ENCODE results near the gene PCDHA2. TPM values are rescaled to one million over a fixed set of nuclear protein-coding genes. Genes with fewer than 3 reads are reported as not detected.
"Not testable (repeated sequence)": the region's sequence is repeated elsewhere in the genome, so short reads cannot be mapped to it uniquely, and the experiment has no call there.

Gene PCDHA2
- not detected for total RNA-seq
- polyA plus RNA-seq: not detected

DNA sequence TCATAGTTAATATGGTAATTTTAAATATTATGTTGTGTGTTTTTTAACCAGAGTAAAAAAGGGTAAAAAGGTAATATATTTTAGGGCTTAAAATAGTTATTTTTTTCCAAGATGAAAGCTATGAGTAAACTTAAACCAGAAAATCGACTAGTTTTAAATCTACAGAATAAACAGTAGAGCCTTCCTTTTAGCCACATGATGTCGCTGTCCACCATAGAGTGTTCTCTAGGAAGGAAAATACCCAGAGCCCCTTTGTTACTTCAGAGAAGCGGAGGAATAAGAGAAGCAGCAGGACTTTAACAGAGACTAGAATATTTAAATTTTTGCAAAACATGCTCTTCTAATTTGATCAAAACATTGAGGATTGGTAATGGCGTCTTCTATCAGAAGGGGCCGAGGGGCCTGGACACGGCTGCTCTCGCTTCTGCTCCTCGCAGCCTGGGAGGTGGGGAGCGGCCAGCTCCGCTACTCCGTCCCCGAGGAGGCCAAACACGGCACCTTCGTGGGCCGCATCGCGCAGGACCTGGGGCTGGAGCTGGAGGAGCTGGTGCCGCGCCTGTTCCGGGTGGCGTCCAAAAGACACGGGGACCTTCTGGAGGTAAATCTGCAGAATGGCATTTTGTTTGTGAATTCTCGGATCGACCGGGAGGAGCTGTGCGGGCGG lies at the start of gene PCDHA2:
TSS of gene PCDHA2 (plus strand) at position 258 of the 664 bp plus-strand sequence.
- Mint-ChIP-seq H3K9me3 (peaks cover 2 to 48% (median 11%) of the 10 kb centered on the region in 7 donors), H3K36me3 (no peaks in the 10 kb centered on the region), H3K27ac (no peak within 1 kb of the TSS), H3K4me1 (no peaks in the 10 kb centered on the region), H3K4me3 (no peak within 1 kb of the TSS), H3K27me3 (peaks cover 7% of the 10 kb centered on the region)
- H3K4me1 ChIP-seq (ENCODE audit: control insufficient read depth, insufficient read depth, low read length, poor library complexity, severe bottlenecking): no peaks in the 10 kb centered on the region
- H3K9me3 ChIP-seq (ENCODE audit: control insufficient read depth in 2 of 2, low read length in 2 of 2): peaks cover 34 to 50% of the 10 kb centered on the region in 2 experiments
- H3K27me3 ChIP-seq (ENCODE audit: control insufficient read depth, insufficient read depth, low read length): peaks cover 2% of the 10 kb centered on the region
- no peak for ATAC-seq (ENCODE audit: low read depth in 2 of 2)
- no peak for DNase-seq
- H3K27ac ChIP-seq (ENCODE audit: insufficient read depth, low read length, poor library complexity, severe bottlenecking): no peak within 1 kb of the TSS
- H3K4me3 ChIP-seq (ENCODE audit: low read depth, low read length): no peak within 1 kb of the TSS
- H3K36me3 ChIP-seq (ENCODE audit: control insufficient read depth, insufficient read depth, low read length): no peaks in the 10 kb centered on the region

DNA sequence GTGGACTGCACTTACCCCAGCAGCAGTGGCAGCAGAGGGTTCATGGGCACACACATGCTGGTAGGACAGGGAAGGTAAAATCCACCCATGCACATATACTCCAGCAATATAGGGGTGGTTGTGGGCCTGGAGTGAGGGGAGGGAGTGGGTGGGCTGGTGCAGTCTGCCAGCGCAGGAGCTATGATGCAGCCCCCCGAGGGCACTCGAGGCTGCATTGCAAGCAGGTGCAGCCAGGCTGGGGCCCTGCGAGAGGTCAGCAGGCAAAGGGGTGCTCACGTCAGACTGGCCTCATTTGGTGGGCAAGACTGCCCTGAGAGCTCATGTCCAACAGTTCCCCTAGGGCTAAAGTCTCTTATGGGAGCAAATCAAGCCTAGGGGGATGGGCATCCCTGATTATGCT lies 41.1 kb upstream of the PCDHA2 start:
- H3K36me3 Mint-ChIP-seq: peaks cover 6% of the 10 kb centered on the region
- H3K4me3 Mint-ChIP-seq: no peak overlapping the region
- Histone ChIP-seq H3K36me3 (ENCODE audit: control insufficient read depth, insufficient read depth, low read length) (no peaks in the 10 kb centered on the region), H3K9me3 (ENCODE audit: control insufficient read depth in 2 of 2, low read length in 2 of 2) (peaks cover 34 to 68% of the 10 kb centered on the region in 2 experiments), H3K27ac (ENCODE audit: insufficient read depth, low read length, poor library complexity, severe bottlenecking) (no peak overlapping the region), H3K4me1 (ENCODE audit: control insufficient read depth, insufficient read depth, low read length, poor library complexity, severe bottlenecking) (no peaks in the 10 kb centered on the region), H3K4me3 (ENCODE audit: low read depth, low read length) (no peak overlapping the region), H3K27me3 (ENCODE audit: control insufficient read depth, insufficient read depth, low read length) (no peaks in the 10 kb centered on the region)
- ATAC-seq (ENCODE audit: low read depth in 2 of 2) (no peak), DNase-seq (no peak)
- H3K27me3 Mint-ChIP-seq: peaks cover 6% of the 10 kb centered on the region
- no peak overlapping the region for H3K27ac Mint-ChIP-seq
- peaks cover 0 to 3% (median 0%) of the 10 kb centered on the region in 4 donors for H3K4me1 Mint-ChIP-seq
- peaks cover 13 to 84% (median 25%) of the 10 kb centered on the region in 7 donors for H3K9me3 Mint-ChIP-seq

DNA sequence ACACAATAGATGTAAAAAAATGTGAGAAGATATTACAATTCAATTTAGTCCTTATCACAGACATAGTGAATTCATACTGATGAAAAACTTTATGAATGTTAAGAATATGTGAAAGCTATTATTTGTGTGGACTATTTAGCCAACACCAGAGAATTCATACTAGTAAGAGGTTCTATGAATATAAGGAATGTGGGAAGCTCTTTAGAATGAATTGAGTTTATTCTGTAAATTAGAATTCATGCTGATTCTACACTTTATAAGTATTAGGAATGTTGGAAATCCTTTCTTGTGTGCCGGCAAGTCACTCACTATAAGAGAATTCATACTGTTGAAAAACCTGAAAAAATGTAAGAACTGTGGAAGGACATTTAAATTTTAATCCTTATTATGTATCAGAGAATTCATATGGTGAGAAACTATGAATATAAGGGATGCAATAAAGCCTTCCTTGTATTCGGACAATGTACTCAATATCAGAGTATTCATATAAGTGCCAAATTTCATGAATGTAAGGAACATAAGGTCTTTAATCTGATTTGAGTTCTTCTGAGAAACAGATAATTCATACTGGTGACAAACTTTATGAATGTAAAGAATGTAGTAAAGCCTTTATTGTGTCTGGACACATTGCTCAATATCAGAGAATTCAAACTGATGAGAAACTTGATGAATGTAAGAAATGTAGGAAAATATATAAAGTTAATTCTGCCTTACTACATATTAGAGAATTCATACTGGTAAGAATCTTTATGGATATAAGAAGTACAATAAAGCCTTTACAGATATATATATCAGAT lies 30.3 kb upstream of the PCDHA2 start:
- Histone ChIP-seq H3K36me3 (ENCODE audit: control insufficient read depth, insufficient read depth, low read length) (no peaks in the 10 kb centered on the region), H3K4me3 (ENCODE audit: low read depth, low read length) (no peak overlapping the region), H3K27me3 (ENCODE audit: control insufficient read depth, insufficient read depth, low read length) (no peaks in the 10 kb centered on the region), H3K9me3 (ENCODE audit: control insufficient read depth in 2 of 2, low read length in 2 of 2) (peaks cover 76 to 86% of the 10 kb centered on the region in 2 experiments), H3K4me1 (ENCODE audit: control insufficient read depth, insufficient read depth, low read length, poor library complexity, severe bottlenecking) (no peaks in the 10 kb centered on the region), H3K27ac (ENCODE audit: insufficient read depth, low read length, poor library complexity, severe bottlenecking) (no peak overlapping the region)
- Mint-ChIP-seq H3K27me3 (no peaks in the 10 kb centered on the region), H3K4me1 (no peaks in the 10 kb centered on the region), H3K36me3 (no peaks in the 10 kb centered on the region), H3K9me3 (peaks cover 4 to 71% (median 24%) of the 10 kb centered on the region in 7 donors), H3K27ac (no peak overlapping the region), H3K4me3 (no peak overlapping the region)
- DNase-seq (no peak), ATAC-seq (ENCODE audit: low read depth in 2 of 2) (no peak)

DNA sequence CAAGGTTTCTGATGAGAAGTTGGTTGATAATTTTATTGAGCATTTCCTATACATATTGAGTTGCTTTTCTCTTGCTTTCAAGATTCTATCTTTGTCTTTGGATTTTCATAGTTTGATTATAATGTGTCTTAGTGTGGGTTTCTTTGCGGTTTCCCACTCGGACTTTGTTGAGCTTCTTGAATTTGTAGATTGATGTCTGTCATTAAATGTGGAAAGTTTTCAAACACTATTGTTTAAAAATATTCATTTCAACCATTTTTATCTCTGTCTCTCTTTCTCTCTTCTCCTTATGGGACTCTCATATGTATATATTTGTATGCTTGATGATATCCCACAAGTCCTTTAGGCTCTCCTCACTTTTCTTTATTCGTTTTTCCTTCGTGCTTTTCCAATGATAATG lies 27.2 kb upstream of the PCDHA2 start:
- no peaks in the 10 kb centered on the region for H3K27me3 ChIP-seq (ENCODE audit: control insufficient read depth, insufficient read depth, low read length)
- no peak overlapping the region for H3K27ac Mint-ChIP-seq
- no peaks in the 10 kb centered on the region for H3K36me3 Mint-ChIP-seq
- no peaks in the 10 kb centered on the region for H3K36me3 ChIP-seq (ENCODE audit: control insufficient read depth, insufficient read depth, low read length)
- H3K4me3 ChIP-seq (ENCODE audit: low read depth, low read length): no peak overlapping the region
- no peaks in the 10 kb centered on the region for H3K4me1 Mint-ChIP-seq
- no peaks in the 10 kb centered on the region for H3K27me3 Mint-ChIP-seq
- DNase-seq: no peak
- H3K4me1 ChIP-seq (ENCODE audit: control insufficient read depth, insufficient read depth, low read length, poor library complexity, severe bottlenecking): no peaks in the 10 kb centered on the region
- no peak for ATAC-seq (ENCODE audit: low read depth in 2 of 2)
- H3K9me3 ChIP-seq (ENCODE audit: control insufficient read depth in 2 of 2, low read length in 2 of 2): peaks cover 71 to 94% of the 10 kb centered on the region in 2 experiments
- H3K4me3 Mint-ChIP-seq: no peak overlapping the region
- H3K9me3 Mint-ChIP-seq: peaks cover 4 to 67% (median 20%) of the 10 kb centered on the region in 7 donors
- no peak overlapping the region for H3K27ac ChIP-seq (ENCODE audit: insufficient read depth, low read length, poor library complexity, severe bottlenecking)

DNA sequence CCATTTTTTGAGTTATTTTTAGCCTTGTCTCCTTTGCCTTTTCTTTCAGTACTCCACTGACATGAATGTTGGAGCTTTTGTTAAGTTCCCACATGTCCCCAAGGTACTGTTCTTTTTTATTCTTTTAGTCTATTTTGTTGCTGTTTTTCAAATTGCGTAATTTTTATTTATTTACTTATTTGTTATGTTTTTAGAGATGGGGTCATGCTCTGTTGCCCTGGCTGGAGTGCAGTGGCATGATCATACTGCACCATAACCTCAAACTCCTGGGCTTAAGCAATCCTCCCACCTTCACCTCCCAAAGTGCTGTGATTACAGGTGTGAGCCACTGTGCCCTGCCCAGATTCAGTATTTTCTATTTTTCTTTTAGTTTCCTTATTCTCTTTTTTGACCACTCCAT lies 14.1 kb upstream of the PCDHA2 start:
- Mint-ChIP-seq H3K27me3 (peaks cover 4% of the 10 kb centered on the region), H3K4me3 (no peak overlapping the region), H3K9me3 (peaks cover 0 to 72% (median 16%) of the 10 kb centered on the region in 7 donors), H3K27ac (no peak overlapping the region), H3K36me3 (peaks cover 4% of the 10 kb centered on the region), H3K4me1 (no peaks in the 10 kb centered on the region)
- ATAC-seq (ENCODE audit: low read depth in 2 of 2) (no peak), DNase-seq (no peak)
- peaks cover 39 to 67% of the 10 kb centered on the region in 2 experiments for H3K9me3 ChIP-seq (ENCODE audit: control insufficient read depth in 2 of 2, low read length in 2 of 2)
- H3K27ac ChIP-seq (ENCODE audit: insufficient read depth, low read length, poor library complexity, severe bottlenecking): no peak overlapping the region
- H3K4me1 ChIP-seq (ENCODE audit: control insufficient read depth, insufficient read depth, low read length, poor library complexity, severe bottlenecking): no peaks in the 10 kb centered on the region
- no peaks in the 10 kb centered on the region for H3K27me3 ChIP-seq (ENCODE audit: control insufficient read depth, insufficient read depth, low read length)
- H3K36me3 ChIP-seq (ENCODE audit: control insufficient read depth, insufficient read depth, low read length): no peaks in the 10 kb centered on the region
- no peak overlapping the region for H3K4me3 ChIP-seq (ENCODE audit: low read depth, low read length)

DNA sequence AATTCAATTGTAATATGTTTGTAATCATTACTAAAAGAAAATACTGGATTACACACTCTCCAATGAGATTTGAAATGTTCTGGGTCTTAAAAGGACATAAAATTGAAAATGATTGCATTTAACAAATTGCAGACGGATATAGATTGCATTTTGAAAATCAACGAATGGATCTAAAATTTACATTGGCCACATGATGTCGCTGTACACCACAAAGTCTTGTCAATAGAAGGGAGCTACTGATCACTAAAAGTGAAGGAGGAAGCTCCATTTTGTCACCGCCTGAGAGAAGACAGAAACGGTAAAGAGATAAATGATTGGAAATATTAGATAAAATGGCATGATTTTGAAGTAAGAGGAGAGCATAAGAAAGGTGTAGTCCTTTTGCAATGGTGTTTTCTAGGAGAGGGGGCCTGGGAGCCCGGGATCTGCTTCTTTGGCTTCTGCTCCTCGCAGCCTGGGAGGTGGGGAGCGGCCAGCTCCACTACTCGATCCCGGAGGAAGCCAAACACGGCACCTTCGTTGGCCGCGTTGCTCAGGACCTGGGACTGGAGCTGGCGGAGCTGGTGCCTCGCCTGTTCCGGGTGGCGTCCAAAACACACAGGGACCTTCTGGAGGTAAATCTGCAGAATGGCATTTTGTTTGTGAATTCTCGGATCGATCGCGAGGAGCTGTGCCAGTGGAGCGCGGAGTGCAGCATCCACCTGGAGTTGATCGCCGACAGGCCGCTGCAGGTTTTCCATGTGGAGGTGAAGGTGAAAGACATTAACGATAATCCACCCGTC lies 8.6 kb upstream of the PCDHA2 start, which contains the start of gene PCDHA1:
TSS of gene PCDHA1 (plus strand) at position 236 of the 782 bp plus-strand sequence.
- ATAC-seq (ENCODE audit: low read depth in 2 of 2) (no peak), DNase-seq (peak in 1 of 3 donors; percentile 4)
- Mint-ChIP-seq H3K36me3 (no peaks in the 10 kb centered on the region), H3K9me3 (peaks cover 4 to 53% (median 16%) of the 10 kb centered on the region in 7 donors), H3K4me3 (no peak within 1 kb of the TSS), H3K4me1 (no peaks in the 10 kb centered on the region), H3K27me3 (peaks cover 9% of the 10 kb centered on the region), H3K27ac (no peak within 1 kb of the TSS)
- Histone ChIP-seq H3K27ac (ENCODE audit: insufficient read depth, low read length, poor library complexity, severe bottlenecking) (no peak within 1 kb of the TSS), H3K36me3 (ENCODE audit: control insufficient read depth, insufficient read depth, low read length) (no peaks in the 10 kb centered on the region), H3K27me3 (ENCODE audit: control insufficient read depth, insufficient read depth, low read length) (peaks cover 3% of the 10 kb centered on the region), H3K4me1 (ENCODE audit: control insufficient read depth, insufficient read depth, low read length, poor library complexity, severe bottlenecking) (no peaks in the 10 kb centered on the region), H3K4me3 (ENCODE audit: low read depth, low read length) (no peak within 1 kb of the TSS), H3K9me3 (ENCODE audit: control insufficient read depth in 2 of 2, low read length in 2 of 2) (peaks cover 31 to 78% of the 10 kb centered on the region in 2 experiments)

DNA sequence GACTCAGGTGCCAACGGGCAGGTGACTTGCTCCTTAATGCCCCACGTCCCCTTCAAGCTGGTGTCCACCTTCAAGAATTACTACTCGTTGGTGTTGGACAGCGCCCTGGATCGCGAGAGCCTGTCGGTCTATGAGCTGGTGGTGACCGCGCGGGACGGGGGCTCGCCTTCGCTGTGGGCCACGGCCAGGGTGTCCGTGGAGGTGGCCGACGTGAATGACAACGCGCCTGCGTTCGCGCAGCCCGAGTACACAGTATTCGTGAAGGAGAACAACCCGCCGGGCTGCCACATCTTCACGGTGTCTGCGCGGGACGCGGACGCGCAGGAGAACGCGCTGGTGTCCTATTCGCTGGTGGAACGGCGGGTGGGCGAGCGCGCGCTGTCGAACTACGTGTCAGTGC lies 7.2 kb upstream of the PCDHA2 start:
- H3K9me3 Mint-ChIP-seq: peaks cover 5 to 59% (median 16%) of the 10 kb centered on the region in 7 donors
- peaks cover 28 to 74% of the 10 kb centered on the region in 2 experiments for H3K9me3 ChIP-seq (ENCODE audit: control insufficient read depth in 2 of 2, low read length in 2 of 2)
- not testable (repeated sequence) for H3K4me3 ChIP-seq (ENCODE audit: low read depth, low read length); H3K36me3 Mint-ChIP-seq; H3K27me3 Mint-ChIP-seq; H3K4me3 Mint-ChIP-seq; H3K27ac ChIP-seq (ENCODE audit: insufficient read depth, low read length, poor library complexity, severe bottlenecking); H3K36me3 ChIP-seq (ENCODE audit: control insufficient read depth, insufficient read depth, low read length); H3K4me1 Mint-ChIP-seq; H3K27ac Mint-ChIP-seq; ATAC-seq (ENCODE audit: low read depth in 2 of 2); H3K4me1 ChIP-seq (ENCODE audit: control insufficient read depth, insufficient read depth, low read length, poor library complexity, severe bottlenecking); DNase-seq; H3K27me3 ChIP-seq (ENCODE audit: control insufficient read depth, insufficient read depth, low read length)

All from CD4-positive, CD25-positive, alpha-beta regulatory T cell (primary cell).